ENCODE results near the gene TRAF6. TPM values are rescaled to one million over a fixed set of nuclear protein-coding genes. Genes with fewer than 3 reads are reported as not detected.
A peak's percentile ranks its signal among the peaks of the same experiment; 100 is the strongest.

Gene TRAF6
- total RNA-seq, 1 experiment from 2014 or later: 4.0 TPM

DNA sequence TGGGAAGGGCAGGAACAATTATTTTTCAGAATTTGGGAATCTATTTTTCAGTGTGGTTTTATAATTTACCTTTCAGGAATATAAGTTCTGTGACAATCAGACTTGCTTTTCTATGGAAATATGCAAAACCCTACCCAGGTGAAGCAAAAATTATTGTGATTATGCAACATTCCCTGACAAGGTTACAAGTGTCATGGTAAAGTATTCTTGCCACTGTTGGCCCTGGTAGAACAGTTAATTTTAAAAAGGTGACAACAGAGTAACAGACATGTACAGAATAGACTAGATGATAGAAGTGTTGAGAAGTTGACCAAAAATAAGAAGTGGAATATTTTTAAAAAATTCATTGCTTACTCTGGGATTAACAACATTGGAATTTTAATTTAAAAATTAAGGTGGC, 29.2 kb downstream of the TRAF6 start:
- Histone ChIP-seq H3K79me2 (ENCODE audit: low read length) (no peaks in the 10 kb centered on the region), H3K4me3 (ENCODE audit: low read length) (no peak overlapping the region), H3K4me2 (ENCODE audit: low read length) (no peak overlapping the region), H3K36me3 (ENCODE audit: low read depth, low read length) (peaks cover 3% of the 10 kb centered on the region; the same call in 1 of the 2 replicates), H3K27ac (ENCODE audit: low read length) (no peak overlapping the region), H4K20me1 (ENCODE audit: low read length) (no peaks in the 10 kb centered on the region), H3K9ac (ENCODE audit: low read length) (no peak overlapping the region), H3K9me2 (replicated peaks; ENCODE audit: low read length) (no peaks in the 10 kb centered on the region), H3K27me3 (ENCODE audit: low read length) (no peaks in the 10 kb centered on the region), H3K9me3 (ENCODE audit: low read length) (no peaks in the 10 kb centered on the region), H3F3A (ENCODE audit: low read length, unreplicated experiment) (no peaks in the 10 kb centered on the region), H2AFZ (ENCODE audit: low read length) (no peak overlapping the region), H3K4me1 (ENCODE audit: insufficient read depth, low read length) (no peaks in the 10 kb centered on the region)
- no peak for DNase-seq
- ChIA-PET POLR2A (ENCODE audit: unreplicated experiment) (no interaction called here), CTCF (no interaction called here)
- BruUV-seq (replicated peaks): no TSS peak
- intact Hi-C loops (cut with micrococcal nuclease): no loop called here
- TF ChIP-seq EZH2phosphoT487 (IDR thresholded peaks at IDR 0.05; ENCODE audit: borderline replicate concordance, low read length): no peak
- TF ChIP-seq, protein P1, sequence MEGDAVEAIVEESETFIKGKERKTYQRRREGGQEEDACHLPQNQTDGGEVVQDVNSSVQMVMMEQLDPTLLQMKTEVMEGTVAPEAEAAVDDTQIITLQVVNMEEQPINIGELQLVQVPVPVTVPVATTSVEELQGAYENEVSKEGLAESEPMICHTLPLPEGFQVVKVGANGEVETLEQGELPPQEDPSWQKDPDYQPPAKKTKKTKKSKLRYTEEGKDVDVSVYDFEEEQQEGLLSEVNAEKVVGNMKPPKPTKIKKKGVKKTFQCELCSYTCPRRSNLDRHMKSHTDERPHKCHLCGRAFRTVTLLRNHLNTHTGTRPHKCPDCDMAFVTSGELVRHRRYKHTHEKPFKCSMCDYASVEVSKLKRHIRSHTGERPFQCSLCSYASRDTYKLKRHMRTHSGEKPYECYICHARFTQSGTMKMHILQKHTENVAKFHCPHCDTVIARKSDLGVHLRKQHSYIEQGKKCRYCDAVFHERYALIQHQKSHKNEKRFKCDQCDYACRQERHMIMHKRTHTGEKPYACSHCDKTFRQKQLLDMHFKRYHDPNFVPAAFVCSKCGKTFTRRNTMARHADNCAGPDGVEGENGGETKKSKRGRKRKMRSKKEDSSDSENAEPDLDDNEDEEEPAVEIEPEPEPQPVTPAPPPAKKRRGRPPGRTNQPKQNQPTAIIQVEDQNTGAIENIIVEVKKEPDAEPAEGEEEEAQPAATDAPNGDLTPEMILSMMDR (conservative IDR thresholded peaks at IDR 0.05; ENCODE audit: low read depth, low read length): no peak
- no peak for TF ChIP-seq EZH2 (IDR thresholded peaks at IDR 0.05; ENCODE audit: low read length, unreplicated experiment)
- ATAC-seq: no peak

- H4K20me1 ChIP-seq (ENCODE audit: low read length): no peaks in the 10 kb centered on the region
- no peaks in the 10 kb centered on the region for H3F3A ChIP-seq (ENCODE audit: low read length, unreplicated experiment)
- H3K27ac ChIP-seq (ENCODE audit: low read length): no peak overlapping the region
- no peaks in the 10 kb centered on the region for H3K27me3 ChIP-seq (ENCODE audit: low read length)
- H3K9me3 ChIP-seq (ENCODE audit: low read length): no peaks in the 10 kb centered on the region
- DNase-seq (peak; percentile 76), ATAC-seq (peak; percentile 56)
- no peak overlapping the region for H3K4me3 ChIP-seq (ENCODE audit: low read length)
- no TSS peak for BruUV-seq (replicated peaks)
- no peaks in the 10 kb centered on the region for H3K4me1 ChIP-seq (ENCODE audit: insufficient read depth, low read length)
- no peaks in the 10 kb centered on the region for H3K36me3 ChIP-seq (ENCODE audit: low read depth, low read length)
- TF ChIP-seq EZH2 (IDR thresholded peaks at IDR 0.05; ENCODE audit: low read length, unreplicated experiment): no peak
- TF ChIP-seq, protein P1 (conservative IDR thresholded peaks at IDR 0.05; ENCODE audit: low read depth, low read length): peak; percentile 84
- ChIA-PET CTCF (interaction anchor here (0.6 to 1.3 kb wide), 11 partner anchors 9 to 657 kb away, joined by 3 to 17 read pairs (median 6); no protein-coding TSS in a partner anchor), POLR2A (ENCODE audit: unreplicated experiment) (interaction anchor here (0.5 kb wide), 1 partner anchor 346 kb away, joined by 25 read pairs; no protein-coding TSS in a partner anchor)
- H3K9ac ChIP-seq (ENCODE audit: low read length): no peak overlapping the region
- no peak overlapping the region for H3K4me2 ChIP-seq (ENCODE audit: low read length)
- H3K79me2 ChIP-seq (ENCODE audit: low read length): no peaks in the 10 kb centered on the region
- no peak overlapping the region for H2AFZ ChIP-seq (ENCODE audit: low read length)
- H3K9me2 ChIP-seq (replicated peaks; ENCODE audit: low read length): no peaks in the 10 kb centered on the region
- intact Hi-C loops (cut with micrococcal nuclease): loop anchor here (1.0 kb wide), 2 partner anchors 172 to 187 kb away; no protein-coding TSS in a partner anchor
Measured at GRCh38 chr11:36478700-36479329, 31.3 kb downstream of the TRAF6 start.

GRCh38 chr11:36475192-36475591, 34.9 kb downstream of the TRAF6 start:
- Histone ChIP-seq H3K36me3 (ENCODE audit: low read depth, low read length) (no peaks in the 10 kb centered on the region), H3K27me3 (ENCODE audit: low read length) (no peaks in the 10 kb centered on the region), H3K4me3 (ENCODE audit: low read length) (no peak overlapping the region), H3F3A (ENCODE audit: low read length, unreplicated experiment) (no peaks in the 10 kb centered on the region), H3K9me2 (replicated peaks; ENCODE audit: low read length) (no peaks in the 10 kb centered on the region), H2AFZ (ENCODE audit: low read length) (no peak overlapping the region), H3K79me2 (ENCODE audit: low read length) (no peaks in the 10 kb centered on the region), H4K20me1 (ENCODE audit: low read length) (no peaks in the 10 kb centered on the region), H3K4me2 (ENCODE audit: low read length) (no peak overlapping the region), H3K4me1 (ENCODE audit: insufficient read depth, low read length) (no peaks in the 10 kb centered on the region), H3K27ac (ENCODE audit: low read length) (no peak overlapping the region), H3K9ac (ENCODE audit: low read length) (no peak overlapping the region), H3K9me3 (ENCODE audit: low read length) (no peaks in the 10 kb centered on the region)
- TF ChIP-seq EZH2 (IDR thresholded peaks at IDR 0.05; ENCODE audit: low read length, unreplicated experiment) (no peak), EZH2phosphoT487 (IDR thresholded peaks at IDR 0.05; ENCODE audit: borderline replicate concordance, low read length) (no peak)
- TF ChIP-seq, protein P1 (conservative IDR thresholded peaks at IDR 0.05; ENCODE audit: low read depth, low read length): no peak
- BruUV-seq (replicated peaks): no TSS peak
- intact Hi-C loops (cut with micrococcal nuclease): no loop called here
- DNase-seq: no peak
- no peak for ATAC-seq
- ChIA-PET POLR2A (ENCODE audit: unreplicated experiment) (no interaction called here), CTCF (no interaction called here)

All from PC-3 (cell line).